Testis (tissue), 2 donors: ENCODE measurements around the gene EVX2.

Experiments used
- POLR2A ChIP-seq: fragments of 450-650 bp; IDR thresholded peaks from one replicate; pipeline ENCODE4 v1.6.1; 2017; ENCODE audit warnings: antibody characterized with exemption, mild to moderate bottlenecking, moderate library complexity
- TF ChIP-seq, protein P1 (sequence below), 3 experiments: fragments of 450-650 bp in 2 of 3; fragments of 200-600 bp in 1 of 3; sonication (generic) in 1 of 3; IDR thresholded peaks; one replicate each; pipeline ENCODE4 v1.5.1; 2016 to 2019; ENCODE audit warnings: antibody characterized with exemption in 3 of 3, mild to moderate bottlenecking in 2 of 3, moderate library complexity in 1 of 3

DNA sequence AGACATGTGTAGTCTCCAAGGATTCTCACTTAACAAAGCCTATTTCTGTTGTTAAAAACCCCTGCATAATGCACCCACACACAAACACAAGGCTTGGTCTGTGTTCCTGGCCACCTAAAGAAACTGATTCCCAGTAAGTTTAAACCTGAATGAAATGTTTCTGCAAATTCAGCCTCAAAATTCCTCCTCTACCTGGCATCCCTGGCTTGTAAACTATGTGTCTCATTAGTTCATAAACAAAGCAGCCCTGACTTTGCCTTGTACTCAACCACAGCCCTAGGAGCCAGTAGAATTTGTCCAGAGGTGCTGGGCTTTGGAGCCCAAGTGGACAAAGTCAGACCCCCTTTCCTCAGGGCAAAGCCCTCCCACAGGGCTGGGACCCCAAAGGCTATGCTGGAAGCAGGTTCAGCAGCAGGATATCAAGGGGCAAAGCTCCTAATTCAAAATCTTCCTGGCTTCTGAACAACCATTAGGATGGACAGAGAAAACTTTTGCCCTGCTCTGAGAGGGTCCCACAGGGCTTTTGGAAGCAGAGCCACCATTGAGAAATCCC, 6.2 kb upstream of the EVX2 start:
- TF ChIP-seq, protein P1, sequence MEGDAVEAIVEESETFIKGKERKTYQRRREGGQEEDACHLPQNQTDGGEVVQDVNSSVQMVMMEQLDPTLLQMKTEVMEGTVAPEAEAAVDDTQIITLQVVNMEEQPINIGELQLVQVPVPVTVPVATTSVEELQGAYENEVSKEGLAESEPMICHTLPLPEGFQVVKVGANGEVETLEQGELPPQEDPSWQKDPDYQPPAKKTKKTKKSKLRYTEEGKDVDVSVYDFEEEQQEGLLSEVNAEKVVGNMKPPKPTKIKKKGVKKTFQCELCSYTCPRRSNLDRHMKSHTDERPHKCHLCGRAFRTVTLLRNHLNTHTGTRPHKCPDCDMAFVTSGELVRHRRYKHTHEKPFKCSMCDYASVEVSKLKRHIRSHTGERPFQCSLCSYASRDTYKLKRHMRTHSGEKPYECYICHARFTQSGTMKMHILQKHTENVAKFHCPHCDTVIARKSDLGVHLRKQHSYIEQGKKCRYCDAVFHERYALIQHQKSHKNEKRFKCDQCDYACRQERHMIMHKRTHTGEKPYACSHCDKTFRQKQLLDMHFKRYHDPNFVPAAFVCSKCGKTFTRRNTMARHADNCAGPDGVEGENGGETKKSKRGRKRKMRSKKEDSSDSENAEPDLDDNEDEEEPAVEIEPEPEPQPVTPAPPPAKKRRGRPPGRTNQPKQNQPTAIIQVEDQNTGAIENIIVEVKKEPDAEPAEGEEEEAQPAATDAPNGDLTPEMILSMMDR (IDR thresholded peaks at IDR 0.05), result no peak
- TF ChIP-seq POLR2A, result no peak
